A549 treated with DMSO at 1 μM for 4 hours (cell line): ENCODE data around the gene LRMDA. TPM values are rescaled to one million over a fixed set of nuclear protein-coding genes. Genes with fewer than 3 reads are reported as not detected.

ENCODE experiments used
- total RNA-seq: library from RNA; stranded (reverse); fragments of 200-300 nt; extraction: Qiagen RNA extraction; gene quantifications from 5 replicates; pipeline ENCODE4 v1.2.3, GENCODE V29; 2022; ENCODE audit warnings: low read depth

LRMDA gene
- 3.0 to 4.2 TPM (median 3.9 TPM) in 5 replicates for total RNA-seq

DNA sequence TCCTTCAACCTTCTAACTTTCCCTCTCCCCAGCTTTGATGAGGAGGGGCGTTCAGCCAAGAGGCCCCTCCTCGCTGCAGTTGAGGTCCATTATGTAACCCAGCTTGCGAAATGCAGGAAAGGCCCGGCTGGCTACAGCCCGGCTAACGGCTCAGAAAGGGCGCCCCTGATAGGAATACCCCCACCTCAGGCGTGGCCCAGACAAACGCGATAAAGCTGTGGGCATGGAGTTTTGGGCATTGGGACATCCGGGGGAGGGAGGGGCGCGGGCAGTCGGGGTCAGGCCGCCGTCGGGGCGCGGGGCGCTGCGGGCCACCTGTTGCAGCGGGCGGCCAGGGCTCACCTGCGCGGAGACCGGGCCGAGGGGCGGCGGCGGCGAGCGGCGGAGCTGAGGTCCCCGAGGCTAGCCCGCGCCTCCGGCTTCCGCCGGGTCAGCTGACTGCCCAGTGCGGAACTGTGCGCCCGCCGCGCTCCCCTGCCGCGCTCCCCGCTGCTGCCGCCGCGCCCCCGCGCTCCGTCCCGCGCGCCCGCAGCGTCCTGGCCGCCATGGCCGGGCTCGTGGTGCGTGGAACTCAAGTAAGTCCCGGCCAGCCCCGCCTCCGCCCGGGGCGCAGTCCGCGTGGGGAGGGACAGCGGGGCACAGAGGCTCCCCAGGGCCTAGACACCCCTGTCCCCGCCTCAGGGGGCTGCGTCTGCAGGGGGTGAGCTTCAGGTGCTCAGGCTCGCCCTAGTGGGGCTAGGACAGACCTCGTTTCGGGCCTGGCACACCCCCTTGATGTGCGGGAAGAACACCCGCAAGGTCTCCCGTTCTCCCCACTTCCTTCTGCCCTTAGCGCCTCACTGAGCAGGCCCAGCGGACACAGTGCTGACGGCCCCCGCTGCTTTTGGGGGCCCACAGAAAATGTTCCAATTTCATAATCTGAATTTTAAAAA is at the start of gene LRMDA:
LRMDA (plus strand) TSS at position 445 of the 932 bp plus-strand sequence.

DNA sequence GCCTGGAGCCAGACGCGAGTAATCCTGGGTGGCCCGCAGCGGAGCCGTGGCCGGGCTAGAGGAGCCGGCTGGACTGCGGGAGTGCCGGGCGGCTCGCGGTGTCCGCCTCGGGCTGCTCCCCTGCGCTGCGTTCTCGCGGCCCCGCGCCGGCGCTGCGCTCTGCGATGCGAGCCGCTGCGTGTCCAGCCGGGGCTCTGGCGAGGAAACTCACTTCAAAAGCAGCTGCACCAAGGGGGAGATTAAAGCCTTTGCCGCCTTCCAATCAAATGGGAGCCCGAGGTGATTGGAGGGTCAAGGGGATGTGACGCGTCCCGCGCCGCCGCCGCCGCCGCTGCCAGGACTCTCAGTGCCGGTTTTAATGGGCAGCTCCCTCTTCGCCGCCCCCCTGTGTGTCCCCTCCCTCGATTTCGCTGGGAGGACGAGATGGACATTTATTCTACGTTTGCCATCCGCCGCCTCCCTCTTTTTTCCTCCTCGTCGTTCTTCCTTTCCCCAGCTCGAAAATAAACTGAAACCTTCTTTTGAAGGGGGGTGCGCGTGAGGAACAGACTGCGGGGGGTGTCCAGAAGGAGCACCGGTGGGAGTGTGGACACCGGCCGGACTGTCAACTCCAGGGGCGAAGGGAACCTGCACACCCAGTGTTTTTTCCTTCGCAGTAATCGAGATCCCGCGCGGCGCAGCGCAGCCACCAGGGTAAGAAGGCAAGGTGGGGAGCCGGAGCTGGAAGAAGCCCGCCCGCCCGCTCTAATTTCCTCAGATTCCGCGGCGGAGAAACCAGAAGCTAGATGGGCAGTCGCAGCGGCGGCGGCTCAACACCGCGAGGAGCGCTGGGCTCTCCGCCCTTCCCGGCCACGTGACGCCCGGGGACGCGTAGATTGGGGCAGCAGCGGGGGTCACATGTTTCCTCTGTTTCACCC is 29.6 kb upstream of the LRMDA start, which contains the start of gene ZNF503:
ZNF503 (minus strand) TSS at position 196 of the 917 bp plus-strand sequence. CDS start 345 bp downstream, outside the sequence.

Other genes with a start within 250 kb of the LRMDA start
- 284 to 323 TPM (median 308 TPM) in 5 replicates for gene VDAC2, start 220.8 kb upstream of the LRMDA start, total RNA-seq
- gene COMTD1, start 195.7 kb upstream of the LRMDA start, total RNA-seq, result 24.0 to 47.2 TPM (median 44.1 TPM) in 5 replicates
- gene ZNF503, start 29.9 kb upstream of the LRMDA start, total RNA-seq, result 9.2 to 14.1 TPM (median 12.5 TPM) in 5 replicates